HepG2 (cell line): ENCODE results near the gene ALDH3B1. TPM values are rescaled to one million over a fixed set of nuclear protein-coding genes. Genes with fewer than 3 reads are reported as not detected.

Source experiments
- DMAP1 ChIP-seq: IDR thresholded peaks from 2 replicates; pipeline ENCODE4 v1.6.1; 2016
- DPF2 ChIP-seq: sonication (generic); formaldehyde crosslinking; IDR thresholded peaks from 2 replicates; pipeline ENCODE4 v1.4.0; 2020; ENCODE audit warnings: mild to moderate bottlenecking, low read depth, missing genetic modification reagents, borderline replicate concordance
- FOXA3 ChIP-seq: IDR thresholded peaks from 2 replicates; pipeline ENCODE4 v1.6.1; 2016; ENCODE audit warnings: missing genetic modification reagents, missing compliant biosample characterization
- JARID2 ChIP-seq: sonication (generic); formaldehyde crosslinking; IDR thresholded peaks from 2 replicates; pipeline ENCODE4 v1.8.1; 2023; ENCODE audit warnings: missing genetic modification reagents, inconsistent platforms; ENCODE audit not compliant: insufficient replicate concordance
- MAX ChIP-seq: IDR thresholded peaks from 2 replicates; pipeline ENCODE4 v1.6.1; 2012; ENCODE audit warnings: inconsistent platforms
- NR2F2 ChIP-seq: IDR thresholded peaks from 2 replicates; pipeline ENCODE4 v1.6.1; 2012; ENCODE audit warnings: low read depth, inconsistent platforms, borderline replicate concordance
- PAXIP1 ChIP-seq: sonication (generic); formaldehyde crosslinking; conservative IDR thresholded peaks from 2 replicates; pipeline ENCODE4 v1.4.0; 2020; ENCODE audit warnings: mild to moderate bottlenecking, missing genetic modification reagents, moderate library complexity
- ZKSCAN8 ChIP-seq: IDR thresholded peaks from 2 replicates; pipeline ENCODE4 v1.6.1; 2016; ENCODE audit warnings: borderline replicate concordance, missing genetic modification reagents, missing compliant biosample characterization
- ZNF160 ChIP-seq: sonication (generic); formaldehyde crosslinking; IDR thresholded peaks from 2 replicates; pipeline ENCODE4 v1.8.0; 2022; ENCODE audit warnings: mild to moderate bottlenecking, inconsistent platforms, missing genetic modification reagents
- ZNF281 ChIP-seq: sonication (generic); formaldehyde crosslinking; IDR thresholded peaks from 2 replicates; pipeline ENCODE4 v1.4.0; 2020; ENCODE audit warnings: missing genetic modification reagents, borderline replicate concordance
- polyA plus RNA-seq, 8 experiments: library from polyadenylated mRNA; depleted of rRNA in 3 of 8; stranded (reverse) in 7 of 8; unstranded in 1 of 8; fragments of >200 nt; fragmentation: Illumina TruSeq in 4 of 8; extraction: Trizol in 4 of 8; gene quantifications; 2 replicates each; pipeline versions ENCODE4 v1.2.1 to v1.2.3, GENCODE V29; 2011 to 2016; ENCODE audit warnings: low read depth in 4 of 8, missing spikeins in 1 of 8, mixed read lengths in 1 of 8; ENCODE audit not compliant: insufficient read depth in 1 of 8
- total RNA-seq, 5 experiments: library from RNA; depleted of rRNA; stranded (reverse); fragments of >200 nt; fragmentation: Illumina TruSeq; extraction: Trizol; gene quantifications; 2 replicates each; pipeline ENCODE4 v1.2.3, GENCODE V29; 2016; ENCODE audit warnings: low read depth in 1 of 5
- TF ChIP-seq, protein P1 (sequence below): IDR thresholded peaks from 2 replicates; pipeline ENCODE4 v1.6.1; 2016; ENCODE audit warnings: low read depth, missing genetic modification reagents, missing compliant biosample characterization
- TF ChIP-seq, protein P2 (sequence below): sonication (generic); formaldehyde crosslinking; IDR thresholded peaks from 2 replicates; pipeline ENCODE4 v1.4.0; 2020; ENCODE audit warnings: missing genetic modification reagents
- TF ChIP-seq, protein P3 (sequence below): sonication (generic); formaldehyde crosslinking; IDR thresholded peaks from 2 replicates; pipeline ENCODE4 v1.8.1; 2023; ENCODE audit warnings: mild to moderate bottlenecking, missing genetic modification reagents, borderline replicate concordance

ALDH3B1 gene
- total and polyA plus RNA-seq, 2 of the 13 experiments (the other 11 are each of a cell fraction or from before 2014, with no cell fraction given) = 4.0 to 6.7 TPM

GRCh38 chr11:68012843-68013610, 2.9 kb downstream of the ALDH3B1 start (continued):
- TF ChIP-seq, protein P1, sequence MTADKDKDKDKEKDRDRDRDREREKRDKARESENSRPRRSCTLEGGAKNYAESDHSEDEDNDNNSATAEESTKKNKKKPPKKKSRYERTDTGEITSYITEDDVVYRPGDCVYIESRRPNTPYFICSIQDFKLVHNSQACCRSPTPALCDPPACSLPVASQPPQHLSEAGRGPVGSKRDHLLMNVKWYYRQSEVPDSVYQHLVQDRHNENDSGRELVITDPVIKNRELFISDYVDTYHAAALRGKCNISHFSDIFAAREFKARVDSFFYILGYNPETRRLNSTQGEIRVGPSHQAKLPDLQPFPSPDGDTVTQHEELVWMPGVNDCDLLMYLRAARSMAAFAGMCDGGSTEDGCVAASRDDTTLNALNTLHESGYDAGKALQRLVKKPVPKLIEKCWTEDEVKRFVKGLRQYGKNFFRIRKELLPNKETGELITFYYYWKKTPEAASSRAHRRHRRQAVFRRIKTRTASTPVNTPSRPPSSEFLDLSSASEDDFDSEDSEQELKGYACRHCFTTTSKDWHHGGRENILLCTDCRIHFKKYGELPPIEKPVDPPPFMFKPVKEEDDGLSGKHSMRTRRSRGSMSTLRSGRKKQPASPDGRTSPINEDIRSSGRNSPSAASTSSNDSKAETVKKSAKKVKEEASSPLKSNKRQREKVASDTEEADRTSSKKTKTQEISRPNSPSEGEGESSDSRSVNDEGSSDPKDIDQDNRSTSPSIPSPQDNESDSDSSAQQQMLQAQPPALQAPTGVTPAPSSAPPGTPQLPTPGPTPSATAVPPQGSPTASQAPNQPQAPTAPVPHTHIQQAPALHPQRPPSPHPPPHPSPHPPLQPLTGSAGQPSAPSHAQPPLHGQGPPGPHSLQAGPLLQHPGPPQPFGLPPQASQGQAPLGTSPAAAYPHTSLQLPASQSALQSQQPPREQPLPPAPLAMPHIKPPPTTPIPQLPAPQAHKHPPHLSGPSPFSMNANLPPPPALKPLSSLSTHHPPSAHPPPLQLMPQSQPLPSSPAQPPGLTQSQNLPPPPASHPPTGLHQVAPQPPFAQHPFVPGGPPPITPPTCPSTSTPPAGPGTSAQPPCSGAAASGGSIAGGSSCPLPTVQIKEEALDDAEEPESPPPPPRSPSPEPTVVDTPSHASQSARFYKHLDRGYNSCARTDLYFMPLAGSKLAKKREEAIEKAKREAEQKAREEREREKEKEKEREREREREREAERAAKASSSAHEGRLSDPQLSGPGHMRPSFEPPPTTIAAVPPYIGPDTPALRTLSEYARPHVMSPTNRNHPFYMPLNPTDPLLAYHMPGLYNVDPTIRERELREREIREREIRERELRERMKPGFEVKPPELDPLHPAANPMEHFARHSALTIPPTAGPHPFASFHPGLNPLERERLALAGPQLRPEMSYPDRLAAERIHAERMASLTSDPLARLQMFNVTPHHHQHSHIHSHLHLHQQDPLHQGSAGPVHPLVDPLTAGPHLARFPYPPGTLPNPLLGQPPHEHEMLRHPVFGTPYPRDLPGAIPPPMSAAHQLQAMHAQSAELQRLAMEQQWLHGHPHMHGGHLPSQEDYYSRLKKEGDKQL (CRISPR knock-in tag) = no peak
- TF ChIP-seq ZNF160 (CRISPR knock-in tag) (no peak), DMAP1 (peak; percentile 73), ZKSCAN8 (0 out of 2 replicates have a peak, but pooled peaks have one; percentile 70), FOXA3 (CRISPR knock-in tag) (peak; percentile 26; the same call in 1 of the 2 replicates), MAX (peak; percentile 36; the same call in 1 of the 2 replicates), NR2F2 (peak; percentile 69), PAXIP1 (CRISPR knock-in tag) (peak; percentile 86), ZNF281 (CRISPR knock-in tag) (peak; percentile 96), DPF2 (CRISPR knock-in tag) (peak; percentile 83), JARID2 (no peak)
- TF ChIP-seq, protein P2, sequence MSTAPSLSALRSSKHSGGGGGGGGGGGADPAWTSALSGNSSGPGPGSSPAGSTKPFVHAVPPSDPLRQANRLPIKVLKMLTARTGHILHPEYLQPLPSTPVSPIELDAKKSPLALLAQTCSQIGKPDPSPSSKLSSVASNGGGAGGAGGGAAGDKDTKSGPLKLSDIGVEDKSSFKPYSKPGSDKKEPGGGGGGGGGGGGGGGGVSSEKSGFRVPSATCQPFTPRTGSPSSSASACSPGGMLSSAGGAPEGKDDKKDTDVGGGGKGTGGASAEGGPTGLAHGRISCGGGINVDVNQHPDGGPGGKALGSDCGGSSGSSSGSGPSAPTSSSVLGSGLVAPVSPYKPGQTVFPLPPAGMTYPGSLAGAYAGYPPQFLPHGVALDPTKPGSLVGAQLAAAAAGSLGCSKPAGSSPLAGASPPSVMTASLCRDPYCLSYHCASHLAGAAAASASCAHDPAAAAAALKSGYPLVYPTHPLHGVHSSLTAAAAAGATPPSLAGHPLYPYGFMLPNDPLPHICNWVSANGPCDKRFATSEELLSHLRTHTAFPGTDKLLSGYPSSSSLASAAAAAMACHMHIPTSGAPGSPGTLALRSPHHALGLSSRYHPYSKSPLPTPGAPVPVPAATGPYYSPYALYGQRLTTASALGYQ = peak; percentile 60; the same call in 1 of the 2 replicates
- TF ChIP-seq, protein P3, sequence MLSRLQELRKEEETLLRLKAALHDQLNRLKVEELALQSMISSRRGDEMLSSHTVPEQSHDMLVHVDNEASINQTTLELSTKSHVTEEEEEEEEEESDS (CRISPR knock-in tag) = no peak
